Stomach (tissue), 9 donors: ENCODE results near the gene DDX43. TPM values are rescaled to one million over a fixed set of nuclear protein-coding genes. Genes with fewer than 3 reads are reported as not detected.

Experiments
- DNase-seq, 2 donors: peaks; one replicate each; pipeline versions ENCODE4 v3.0.0 to v3.0.0-alpha.2; 2013 to 2019
- H3K27ac ChIP-seq, 5 donors: fragments of 200-600 bp in 4 of 5; sonication (generic) in 4 of 5; one replicate each; pipeline ENCODE4 v1.5.1; 2013 to 2019; ENCODE audit warnings: mild to moderate bottlenecking in 1 of 5, moderate library complexity in 1 of 5
- H3K27me3 ChIP-seq, 3 donors: fragments of 200-600 bp; sonication (generic); one replicate each; pipeline ENCODE4 v1.5.1; 2017 to 2019; ENCODE audit warnings: mixed run types in 1 of 3
- H3K36me3 ChIP-seq, 4 donors: fragments of 200-600 bp; sonication (generic); 1 replicate in 3 of 4; 2 replicates in 1 of 4; pipeline ENCODE4 v1.5.1; 2016 to 2019
- H3K4me1 ChIP-seq, 4 donors: fragments of 200-600 bp; sonication (generic); one replicate each; pipeline ENCODE4 v1.5.1; 2016 to 2019
- H3K4me3 ChIP-seq, 4 donors: fragments of 200-600 bp; sonication (generic) in 3 of 4; one replicate each; pipeline ENCODE4 v1.5.1; 2016 to 2019; ENCODE audit warnings: mild to moderate bottlenecking in 1 of 4
- H3K9me3 ChIP-seq, 4 donors: fragments of 200-600 bp; sonication (generic); one replicate each; pipeline ENCODE4 v1.5.1; 2016 to 2019
- EP300 ChIP-seq: sonication (generic); formaldehyde crosslinking; IDR thresholded peaks from one replicate; pipeline ENCODE4 v1.6.1; 2017; ENCODE audit warnings: antibody characterized with exemption
- POLR2A ChIP-seq, 4 donors: fragments of 450-650 bp; IDR thresholded peaks; one replicate each; pipeline ENCODE4 v1.6.1; 2016; ENCODE audit warnings: antibody characterized with exemption in 4 of 4, control low read depth in 2 of 4, mild to moderate bottlenecking in 1 of 4, moderate library complexity in 1 of 4
- POLR2AphosphoS5 ChIP-seq, 3 donors: sonication (generic); formaldehyde crosslinking; IDR thresholded peaks; one replicate each; pipeline ENCODE4 v1.6.1; 2016; ENCODE audit warnings: antibody characterized with exemption in 3 of 3
- WGBS, 5 donors: extraction: QIAGEN DNeasy Blood & Tissue Kit in 3 of 5; methylation state at CpG; one replicate each; pipeline versions ENCODE4 v1.1.5 to v1.1.7; 2013 to 2018; 5-methylcytosine and 5-hydroxymethylcytosine counted together
- intact Hi-C: fragments of 100-400 bp; cut with DNase I; formaldehyde crosslinking; loops from one replicate; pipeline ENCODE4 v1.15.1; 2023; ENCODE audit warnings: low total_unique reads
- polyA plus RNA-seq, 3 donors: library from polyadenylated mRNA; stranded (reverse); fragments of 200-250 nt; gene quantifications; one replicate each; pipeline ENCODE4 v1.2.3, GENCODE V29; 2013
- total RNA-seq, 5 donors: library from RNA; depleted of rRNA; stranded (reverse); fragments of >200 nt; gene quantifications; one replicate each; pipeline versions ENCODE4 v1.1.0 to v1.2.3, GENCODE V29; 2014 to 2016
- TF ChIP-seq, protein P1 (sequence below), 7 experiments: fragments of 450-650 bp in 4 of 7; fragments of 200-600 bp in 3 of 7; sonication (generic) in 3 of 7; IDR thresholded peaks; one replicate each; pipeline ENCODE4 v1.5.1; 2016 to 2019; ENCODE audit warnings: antibody characterized with exemption in 7 of 7, control low read depth in 2 of 7, mild to moderate bottlenecking in 1 of 7
- donor health status: healthy with polysubstance abuse.
- donor health status: Bipolar disorder and iron deficiency.
- donor health status: healthy.

Gene DDX43
- total and polyA plus RNA-seq, 8 donors = 0.62 to 24.9 (median 2.7) TPM; not detected in 1

DNA sequence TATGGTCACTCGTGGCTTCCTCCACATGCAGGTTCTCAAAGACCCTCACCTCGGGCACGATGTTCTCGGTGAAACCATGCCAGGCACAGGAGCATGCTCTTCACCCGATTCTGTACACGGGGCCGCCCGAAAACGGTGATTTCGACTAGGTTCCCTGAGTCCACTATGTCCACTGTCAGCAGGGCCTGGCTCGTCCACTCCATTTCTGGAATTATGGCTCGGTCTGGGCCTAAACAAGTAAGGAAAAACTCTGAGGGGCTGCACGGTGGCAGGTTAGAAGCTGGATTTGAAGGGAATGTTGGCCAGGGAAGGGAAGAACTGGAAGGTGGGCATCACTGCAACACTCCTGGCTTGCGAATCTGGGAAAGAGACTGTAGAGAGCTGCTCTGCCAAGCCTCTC lies 25.5 kb upstream of the DDX43 start:
- no peak for TF ChIP-seq POLR2AphosphoS5 (IDR thresholded peaks at IDR 0.05)
- no peak for TF ChIP-seq EP300
- TF ChIP-seq, protein P1, sequence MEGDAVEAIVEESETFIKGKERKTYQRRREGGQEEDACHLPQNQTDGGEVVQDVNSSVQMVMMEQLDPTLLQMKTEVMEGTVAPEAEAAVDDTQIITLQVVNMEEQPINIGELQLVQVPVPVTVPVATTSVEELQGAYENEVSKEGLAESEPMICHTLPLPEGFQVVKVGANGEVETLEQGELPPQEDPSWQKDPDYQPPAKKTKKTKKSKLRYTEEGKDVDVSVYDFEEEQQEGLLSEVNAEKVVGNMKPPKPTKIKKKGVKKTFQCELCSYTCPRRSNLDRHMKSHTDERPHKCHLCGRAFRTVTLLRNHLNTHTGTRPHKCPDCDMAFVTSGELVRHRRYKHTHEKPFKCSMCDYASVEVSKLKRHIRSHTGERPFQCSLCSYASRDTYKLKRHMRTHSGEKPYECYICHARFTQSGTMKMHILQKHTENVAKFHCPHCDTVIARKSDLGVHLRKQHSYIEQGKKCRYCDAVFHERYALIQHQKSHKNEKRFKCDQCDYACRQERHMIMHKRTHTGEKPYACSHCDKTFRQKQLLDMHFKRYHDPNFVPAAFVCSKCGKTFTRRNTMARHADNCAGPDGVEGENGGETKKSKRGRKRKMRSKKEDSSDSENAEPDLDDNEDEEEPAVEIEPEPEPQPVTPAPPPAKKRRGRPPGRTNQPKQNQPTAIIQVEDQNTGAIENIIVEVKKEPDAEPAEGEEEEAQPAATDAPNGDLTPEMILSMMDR (IDR thresholded peaks at IDR 0.05) = no peak
- no peak for TF ChIP-seq POLR2A (IDR thresholded peaks at IDR 0.05)
- Histone ChIP-seq H3K36me3 (no peaks in the 10 kb centered on the region), H3K4me3 (no peak overlapping the region), H3K9me3 (peaks cover 10 to 21% (median 16%) of the 10 kb centered on the region in 4 donors), H3K27me3 (no peaks in the 10 kb centered on the region), H3K4me1 (no peaks in the 10 kb centered on the region), H3K27ac (no peak overlapping the region)
- intact Hi-C loops = no loop called here
- WGBS, 5 donors = 91 to 96% (median 93%) methylated on average over 14 of the region's 14 CpGs
- no peak for DNase-seq

DNA sequence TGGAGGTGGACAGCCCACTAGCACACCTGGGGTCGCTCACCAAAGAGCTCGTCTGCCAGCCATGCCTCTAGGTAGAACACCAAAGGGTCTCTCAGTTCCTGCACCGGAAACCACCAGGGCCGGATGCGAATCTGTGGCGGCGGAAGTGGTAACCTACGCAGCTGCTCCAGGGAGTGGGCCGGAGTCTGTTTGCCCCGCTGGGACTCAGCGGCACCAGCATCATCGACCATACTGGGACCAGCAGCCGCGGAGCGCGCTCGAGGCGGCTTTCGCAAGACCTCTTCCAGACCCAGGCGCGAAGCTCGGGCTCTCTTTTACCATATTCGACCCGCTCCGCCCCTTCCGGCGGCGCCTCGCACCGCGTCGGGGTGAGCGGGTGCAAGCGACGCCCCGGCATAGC lies 25.1 kb upstream of the DDX43 start, which contains the start of gene OOEP:
OOEP (minus strand) TSS at position 335 of the 400 bp plus-strand sequence; CDS start at position 230, 105 bp downstream.
- Histone ChIP-seq H3K4me3 (no peak within 1 kb of the TSS), H3K4me1 (no peaks in the 10 kb centered on the region), H3K36me3 (no peaks in the 10 kb centered on the region), H3K9me3 (peaks cover 10 to 21% (median 16%) of the 10 kb centered on the region in 4 donors), H3K27ac (no peak within 1 kb of the TSS), H3K27me3 (no peaks in the 10 kb centered on the region)
- DNase-seq = no peak
- TF ChIP-seq POLR2AphosphoS5 (IDR thresholded peaks at IDR 0.05) (no peak), POLR2A (IDR thresholded peaks at IDR 0.05) (no peak), EP300 (no peak)
- TF ChIP-seq, protein P1 (IDR thresholded peaks at IDR 0.05) = no peak
- intact Hi-C loops = no loop called here
- 95 to 98% (median 96%) methylated on average over 34 to 36 of the region's 36 CpGs for WGBS, 5 donors

DNA sequence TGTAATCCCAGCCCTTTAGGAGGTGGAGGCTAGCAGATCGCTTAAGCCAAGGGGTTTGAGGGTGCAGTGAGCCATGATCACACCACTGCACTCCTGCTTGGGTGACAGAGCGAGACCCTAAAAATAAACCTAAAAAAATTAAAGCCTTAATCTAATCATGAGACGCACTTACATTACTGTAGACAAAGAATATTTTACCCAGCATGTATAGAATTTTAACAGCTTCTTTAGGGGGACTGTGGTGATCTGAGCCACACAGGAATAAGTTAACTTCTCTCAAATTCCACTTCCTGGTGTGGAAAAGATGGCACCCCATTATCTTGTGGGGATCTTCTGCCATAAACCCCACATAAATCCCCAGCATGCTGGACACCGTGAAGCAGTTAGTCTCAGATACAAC lies 22.6 kb upstream of the DDX43 start:
- TF ChIP-seq POLR2A (IDR thresholded peaks at IDR 0.05) (no peak), POLR2AphosphoS5 (IDR thresholded peaks at IDR 0.05) (no peak), EP300 (no peak)
- TF ChIP-seq, protein P1 (IDR thresholded peaks at IDR 0.05) = no peak
- H3K27me3 ChIP-seq = no peaks in the 10 kb centered on the region
- no peak overlapping the region for H3K27ac ChIP-seq
- H3K9me3 ChIP-seq = peaks cover 10 to 21% (median 16%) of the 10 kb centered on the region in 4 donors
- DNase-seq = no peak
- 94 to 98% (median 97%) methylated on average over 4 of the region's 4 CpGs for WGBS, 5 donors
- H3K36me3 ChIP-seq = no peaks in the 10 kb centered on the region
- no peaks in the 10 kb centered on the region for H3K4me1 ChIP-seq
- no peak overlapping the region for H3K4me3 ChIP-seq
- intact Hi-C loops = no loop called here

DNA sequence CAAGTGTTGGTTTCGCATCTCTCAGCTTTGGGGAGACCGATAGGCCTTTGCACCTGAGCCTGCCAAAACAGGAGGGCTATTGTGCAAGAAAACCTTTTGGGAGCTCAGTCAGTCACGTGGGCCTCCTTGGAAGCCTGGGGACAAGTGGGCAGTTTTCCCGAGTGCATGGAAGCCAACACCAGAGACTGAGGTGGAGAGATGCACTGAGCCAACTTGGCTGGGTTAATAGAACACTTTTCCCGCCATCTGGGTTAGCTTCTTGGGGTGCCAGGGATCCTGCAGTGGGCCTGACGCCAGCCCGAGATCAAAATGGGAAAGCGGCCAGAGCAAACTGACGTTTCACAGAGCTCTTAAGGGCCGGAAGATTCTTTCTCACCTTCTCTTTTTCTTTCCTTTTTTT lies 22.1 kb upstream of the DDX43 start:
- WGBS, 5 donors = 80 to 88% (median 83%) methylated on average over 10 of the region's 10 CpGs
- peaks cover 10 to 21% (median 16%) of the 10 kb centered on the region in 4 donors for H3K9me3 ChIP-seq
- no peaks in the 10 kb centered on the region for H3K4me1 ChIP-seq
- no peak for DNase-seq
- intact Hi-C loops = no loop called here
- H3K4me3 ChIP-seq = no peak overlapping the region
- no peaks in the 10 kb centered on the region for H3K36me3 ChIP-seq
- no peaks in the 10 kb centered on the region for H3K27me3 ChIP-seq
- no peak overlapping the region for H3K27ac ChIP-seq
- TF ChIP-seq, protein P1 (IDR thresholded peaks at IDR 0.05) = no peak
- no peak for TF ChIP-seq POLR2AphosphoS5 (IDR thresholded peaks at IDR 0.05)
- TF ChIP-seq POLR2A (IDR thresholded peaks at IDR 0.05) = no peak
- TF ChIP-seq EP300 = no peak
